HepG2 (cell line): ENCODE data around the gene SOX5. TPM values are rescaled to one million over a fixed set of nuclear protein-coding genes. Genes with fewer than 3 reads are reported as not detected.
"Not testable (repeated sequence)": the region's sequence is repeated elsewhere in the genome, so short reads cannot be mapped to it uniquely, and the experiment has no call there.

Experiments used
- ATAC-seq: fragments of 200-7000 bp; cut with Tn5 transposase; 3 replicates; pipeline ENCODE4 v1.9.1; 2020; ENCODE audit warnings: mild to moderate bottlenecking, moderate library complexity
- BruUV-seq: library from RNA; stranded (reverse); fragments of 400-500 nt; replicated peaks from 2 replicates; lab custom pipeline; 2021; lab: Mats Ljungman, UMichigan
- CTCF ChIA-PET: fragments of 300-600 bp; formaldehyde crosslinking; extraction: SDS; loops from one replicate; lab custom pipeline; 2021; ENCODE audit warnings: low total read pairs, inconsistent platforms, low intra/inter-chr PET ratio; lab: Yijun Ruan, JAX
- POLR2A ChIA-PET: fragments of 350-600 bp; sonication (Branson Sonifier 250); formaldehyde crosslinking; loops from one replicate; lab custom pipeline; 2020; ENCODE audit warnings: antibody characterized with exemption, inconsistent platforms; lab: Yijun Ruan, JAX
- DNase-seq: peaks from one replicate; pipeline ENCODE4 v3.0.0-alpha.2; 2015; ENCODE audit warnings: low spot score
- FAIRE-seq: peaks from 3 replicates; lab custom pipeline; 2011; peaks lifted over from hg19 to GRCh38; lab: Jason Lieb, UNC
- H2AFZ ChIP-seq: one replicate; pipeline ENCODE4 v1.6.1; 2011; ENCODE audit warnings: low read length, inconsistent platforms
- H3K27ac ChIP-seq: fragments of 300-600 bp; 3 replicates; pipeline ENCODE4 v1.8.0; 2011; ENCODE audit warnings: mixed run types, mild to moderate bottlenecking, mixed read lengths, low read length, inconsistent platforms; ENCODE audit not compliant: insufficient read depth; ENCODE audit errors: extremely low read length
- H3K27me3 ChIP-seq, 2 experiments: fragments of 200-600 bp in 1 of 2; 2 replicates in 1 of 2; 3 replicates in 1 of 2; pipeline versions ENCODE4 v1.6.0 to v1.8.0; 2011; ENCODE audit warnings: low read length in 2 of 2, mild to moderate bottlenecking in 2 of 2, moderate library complexity in 2 of 2, inconsistent platforms in 1 of 2; ENCODE audit not compliant: insufficient read depth in 2 of 2, control insufficient read depth in 1 of 2
- H3K36me3 ChIP-seq, 2 experiments: fragments of 200-600 bp in 1 of 2; replicated peaks in 1 of 2; 2 replicates in 1 of 2; 3 replicates in 1 of 2; pipeline versions ENCODE4 v1.5.1 to v1.8.0; 2011; ENCODE audit warnings: low read length in 2 of 2, inconsistent platforms in 1 of 2; ENCODE audit not compliant: insufficient read depth in 2 of 2, control insufficient read depth in 1 of 2
- H3K4me1 ChIP-seq: 2 replicates; pipeline ENCODE4 v1.5.1; 2012; ENCODE audit warnings: low read length, inconsistent platforms; ENCODE audit not compliant: insufficient read depth
- H3K4me2 ChIP-seq: 2 replicates; pipeline ENCODE4 v1.6.0; 2011; ENCODE audit warnings: low read depth, low read length, inconsistent platforms
- H3K4me3 ChIP-seq, 3 experiments: fragments of 200-600 bp in 1 of 3; sonication (generic), shearing (Covaris generic) in 1 of 3; replicated peaks in 1 of 3; 2 replicates each; pipeline ENCODE4 v1.5.1; 2011 to 2016; ENCODE audit warnings: low read length in 3 of 3, inconsistent platforms in 2 of 3, low read depth in 2 of 3, mild to moderate bottlenecking in 2 of 3, control low read depth in 1 of 3, mixed read lengths in 1 of 3; ENCODE audit not compliant: insufficient read depth in 1 of 3
- H3K79me2 ChIP-seq: one replicate; pipeline ENCODE4 v1.6.1; 2011; ENCODE audit warnings: low read length, inconsistent platforms; ENCODE audit not compliant: insufficient read depth
- H3K9ac ChIP-seq: 2 replicates; pipeline ENCODE4 v1.6.0; 2011; ENCODE audit warnings: mild to moderate bottlenecking, low read depth, low read length, inconsistent platforms; ENCODE audit not compliant: insufficient read depth
- H3K9me3 ChIP-seq: 2 replicates; pipeline ENCODE4 v1.5.1; 2012; ENCODE audit warnings: mild to moderate bottlenecking, low read length
- H4K20me1 ChIP-seq: 2 replicates; pipeline ENCODE4 v1.6.0; 2011; ENCODE audit warnings: inconsistent platforms, mild to moderate bottlenecking, low read length, moderate library complexity; ENCODE audit not compliant: insufficient read depth
- RBM22 ChIP-seq: fragments of 200-400 bp; formaldehyde crosslinking; optimal IDR thresholded peaks from 2 replicates; pipeline ENCODE3; 2017; ENCODE audit warnings: mild to moderate bottlenecking, low read length, moderate library complexity
- ZNF556 ChIP-seq: sonication (generic); formaldehyde crosslinking; IDR thresholded peaks from 2 replicates; pipeline ENCODE4 v1.4.0; 2020; ENCODE audit warnings: mild to moderate bottlenecking, missing genetic modification reagents, borderline replicate concordance
- WGBS: methylation state at CpG from one replicate; pipeline ENCODE4 v1.1.6; 2017; ENCODE audit warnings: low lambda C conversion rate; 5-methylcytosine and 5-hydroxymethylcytosine counted together
- in situ Hi-C: cut with HindIII; loops from 2 replicates; pipeline ENCODE4 v1.10.0; 2017; ENCODE audit warnings: low pct_unique_long_range_greater_than_20kb; ENCODE audit not compliant: extremely low pct_ligation_motif_present
- intact Hi-C: fragments of 100-400 bp; cut with micrococcal nuclease; formaldehyde crosslinking; loops from one replicate; pipeline ENCODE4 v1.10.0; 2022; ENCODE audit not compliant: unreplicated experiment
- polyA plus RNA-seq, 8 experiments: library from polyadenylated mRNA; depleted of rRNA in 3 of 8; stranded (reverse) in 7 of 8; unstranded in 1 of 8; fragments of >200 nt; fragmentation: Illumina TruSeq in 4 of 8; extraction: Trizol in 4 of 8; gene quantifications; 2 replicates each; pipeline versions ENCODE4 v1.2.1 to v1.2.3, GENCODE V29; 2011 to 2016; ENCODE audit warnings: low read depth in 4 of 8, missing spikeins in 1 of 8, mixed read lengths in 1 of 8; ENCODE audit not compliant: insufficient read depth in 1 of 8
- total RNA-seq, 5 experiments: library from RNA; depleted of rRNA; stranded (reverse); fragments of >200 nt; fragmentation: Illumina TruSeq; extraction: Trizol; gene quantifications; 2 replicates each; pipeline ENCODE4 v1.2.3, GENCODE V29; 2016; ENCODE audit warnings: low read depth in 1 of 5

The SOX5 gene
- total and polyA plus RNA-seq, 2 of the 13 experiments (the other 11 are each of a cell fraction or from before 2014, with no cell fraction given): 18.5 to 76.4 TPM

GRCh38 chr12:23880988-23881387 lies 68.5 kb downstream of the SOX5 start:
- TF ChIP-seq ZNF556 (CRISPR knock-in tag): no peak
- TF ChIP-seq RBM22: peak; percentile 59
- Histone ChIP-seq H3K36me3 (peaks cover 2 to 3% of the 10 kb centered on the region in 2 experiments; a peak in 2 of 5 replicates), H3K4me1 (no peaks in the 10 kb centered on the region), H3K4me3 (no peak overlapping the region), H3K79me2 (peaks cover 12% of the 10 kb centered on the region), H3K9me3 (no peaks in the 10 kb centered on the region), H3K27me3 (no peaks in the 10 kb centered on the region; a peak in 1 of 5 replicates), H3K9ac (no peak overlapping the region), H3K4me2 (no peak overlapping the region), H4K20me1 (no peaks in the 10 kb centered on the region), H3K27ac (no peak overlapping the region), H2AFZ (no peak overlapping the region)
- intact Hi-C loops: no loop called here
- BruUV-seq: no TSS peak
- POLR2A ChIA-PET: no interaction called here
- no peak for DNase-seq
- no peak for ATAC-seq
- WGBS: 93% methylated on average over 5 of the region's 5 CpGs
- CTCF ChIA-PET: no interaction called here
- in situ Hi-C loops: no loop called here
- no peak for FAIRE-seq

GRCh38 chr12:23876618-23877017 lies 72.9 kb downstream of the SOX5 start:
- H3K27ac ChIP-seq, intact Hi-C loops, DNase-seq, H3K9me3 ChIP-seq, H3K9ac ChIP-seq, H3K4me3 ChIP-seq, FAIRE-seq, in situ Hi-C loops, BruUV-seq, H2AFZ ChIP-seq, H3K4me1 ChIP-seq, H4K20me1 ChIP-seq, H3K27me3 ChIP-seq, POLR2A ChIA-PET, H3K4me2 ChIP-seq, H3K79me2 ChIP-seq, ATAC-seq, CTCF ChIA-PET, H3K36me3 ChIP-seq: not testable (repeated sequence)
- 100% methylated on average over 1 of the region's 1 CpG for WGBS
